SU-DHL-6 (cell line): Measurements from ENCODE around the gene INAVA.

Source experiments
- EZH2phosphoT487 ChIP-seq: fragments of 200-600 bp; sonication (generic), shearing (Covaris generic); conservative IDR thresholded peaks from 2 replicates; pipeline ENCODE4 v1.6.1; 2018; ENCODE audit warnings: mild to moderate bottlenecking, antibody characterized with exemption, low read length, moderate library complexity, mixed read lengths
- TF ChIP-seq, protein P1 (sequence below): fragments of 200-600 bp; sonication (generic); IDR thresholded peaks from one replicate; pipeline ENCODE4 v1.5.1; 2017; ENCODE audit warnings: antibody characterized with exemption, mild to moderate bottlenecking, low read length, moderate library complexity; ENCODE audit not compliant: insufficient read depth, poor library complexity, severe bottlenecking

DNA sequence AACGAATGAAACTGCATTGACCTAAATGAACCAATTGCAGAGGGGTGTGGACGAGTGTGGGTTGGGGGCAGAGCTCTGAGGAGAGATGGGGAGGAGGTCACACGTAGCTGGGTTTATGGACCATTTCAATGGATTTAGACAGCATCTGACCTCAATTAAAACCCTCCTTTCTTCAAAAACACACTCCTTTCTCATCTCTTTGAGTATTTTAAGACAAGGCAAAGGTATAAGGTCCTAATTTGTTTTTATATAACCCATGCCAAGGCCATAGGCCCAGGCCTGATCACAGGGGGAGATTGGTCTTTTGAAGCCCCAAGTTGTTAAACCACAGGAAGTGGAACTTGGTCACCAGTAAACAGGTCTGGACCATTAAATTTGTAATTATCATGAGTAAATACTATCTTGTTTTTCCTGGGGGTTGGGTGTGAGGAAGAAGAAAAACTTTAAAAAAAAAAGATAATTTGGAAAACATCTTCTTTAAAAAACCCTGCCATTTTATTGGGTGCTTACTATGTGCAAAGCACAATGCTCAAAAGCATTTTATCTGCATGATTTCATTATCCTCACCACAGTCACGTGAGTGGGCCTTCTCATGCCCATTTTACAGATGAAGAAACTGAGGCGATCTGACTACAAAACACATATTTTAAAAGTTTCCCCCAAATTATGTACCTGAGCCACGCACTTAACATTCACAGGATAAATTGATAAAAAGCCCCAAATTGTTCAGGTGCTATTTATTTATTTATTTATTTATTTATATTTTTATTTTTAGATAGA, 8.9 kb upstream of the INAVA start:
- TF ChIP-seq, protein P1, sequence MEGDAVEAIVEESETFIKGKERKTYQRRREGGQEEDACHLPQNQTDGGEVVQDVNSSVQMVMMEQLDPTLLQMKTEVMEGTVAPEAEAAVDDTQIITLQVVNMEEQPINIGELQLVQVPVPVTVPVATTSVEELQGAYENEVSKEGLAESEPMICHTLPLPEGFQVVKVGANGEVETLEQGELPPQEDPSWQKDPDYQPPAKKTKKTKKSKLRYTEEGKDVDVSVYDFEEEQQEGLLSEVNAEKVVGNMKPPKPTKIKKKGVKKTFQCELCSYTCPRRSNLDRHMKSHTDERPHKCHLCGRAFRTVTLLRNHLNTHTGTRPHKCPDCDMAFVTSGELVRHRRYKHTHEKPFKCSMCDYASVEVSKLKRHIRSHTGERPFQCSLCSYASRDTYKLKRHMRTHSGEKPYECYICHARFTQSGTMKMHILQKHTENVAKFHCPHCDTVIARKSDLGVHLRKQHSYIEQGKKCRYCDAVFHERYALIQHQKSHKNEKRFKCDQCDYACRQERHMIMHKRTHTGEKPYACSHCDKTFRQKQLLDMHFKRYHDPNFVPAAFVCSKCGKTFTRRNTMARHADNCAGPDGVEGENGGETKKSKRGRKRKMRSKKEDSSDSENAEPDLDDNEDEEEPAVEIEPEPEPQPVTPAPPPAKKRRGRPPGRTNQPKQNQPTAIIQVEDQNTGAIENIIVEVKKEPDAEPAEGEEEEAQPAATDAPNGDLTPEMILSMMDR: no peak
- no peak for TF ChIP-seq EZH2phosphoT487
